ENCODE data around the gene LTBP3. TPM values are rescaled to one million over a fixed set of nuclear protein-coding genes. Genes with fewer than 3 reads are reported as not detected.

The LTBP3 gene
- total RNA-seq, 8 experiments from 2014 or later = 1.5 to 69.9 (median 25.5) TPM

DNA sequence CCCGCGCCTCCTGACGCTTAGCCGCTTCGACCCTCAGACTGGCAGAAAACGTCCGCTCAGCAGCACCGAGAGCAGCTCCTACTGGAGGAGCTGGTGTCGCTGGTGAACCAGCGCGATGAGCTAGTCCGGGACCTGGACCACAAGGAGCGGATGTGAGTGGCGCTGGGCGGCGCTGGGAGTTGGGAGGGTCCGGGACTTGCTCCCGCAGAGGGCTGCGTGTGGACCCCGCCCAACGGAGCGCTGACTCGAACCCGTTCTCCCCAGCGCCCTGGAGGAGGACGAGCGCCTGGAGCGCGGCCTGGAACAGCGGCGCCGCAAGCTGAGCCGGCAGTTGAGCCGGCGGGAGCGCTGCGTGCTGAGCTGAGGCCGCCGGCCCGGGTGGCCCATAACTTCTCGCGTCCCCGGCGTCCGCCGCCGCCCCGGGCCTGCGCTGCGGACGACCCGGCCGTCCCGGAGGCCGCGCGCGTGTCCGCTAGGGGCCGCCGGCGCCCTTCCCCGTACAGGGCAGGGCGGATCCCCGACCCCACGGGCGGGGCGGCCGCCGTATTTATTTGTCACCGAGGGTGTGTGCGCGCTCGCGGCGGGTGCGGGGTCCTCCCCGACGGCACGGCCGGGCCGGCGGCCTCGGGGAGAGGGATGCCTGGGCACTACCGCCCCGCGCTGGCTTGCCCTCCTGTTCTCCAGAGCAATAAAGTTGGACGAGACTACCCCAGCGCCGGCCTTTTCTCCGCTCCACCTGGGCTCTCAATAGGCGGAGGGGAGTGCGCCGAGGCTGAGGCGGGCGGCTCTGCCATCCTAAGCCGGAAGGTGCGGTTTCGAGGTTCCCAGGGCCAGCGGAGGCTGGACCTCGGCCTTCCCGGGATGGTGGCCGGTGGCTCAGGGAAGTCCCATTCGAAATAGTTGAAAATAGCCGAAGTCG is 34.0 kb upstream of the LTBP3 start:
- peak overlapping the region in 3 of 5 donors; percentile 17 to 18 (median 17) for H3K4me3 ChIP-seq
- peak in 6 of 8 experiments; percentile 61 to 85 (median 78) for ATAC-seq (replicated peaks in 6 of 8)
- H3K27ac ChIP-seq = no peak overlapping the region
- 10 to 100% (median 40%) methylated on average over 1 to 24 of the region's 106 CpGs; no CpG with 5 or more reads in 5 of the 10 experiments for WGBS, 10 experiments
- peaks cover 4 to 17% of the 10 kb centered on the region in 2 donors for H3K4me1 ChIP-seq (replicated peaks in 1 of 2)
- in situ Hi-C loops (cut with MboI; ENCODE audit: low pct_unique_long_range_greater_than_20kb in 2 of 9, low sequenced_read_pairs in 9 of 9, unreplicated experiment in 9 of 9) = no loop called here

DNA sequence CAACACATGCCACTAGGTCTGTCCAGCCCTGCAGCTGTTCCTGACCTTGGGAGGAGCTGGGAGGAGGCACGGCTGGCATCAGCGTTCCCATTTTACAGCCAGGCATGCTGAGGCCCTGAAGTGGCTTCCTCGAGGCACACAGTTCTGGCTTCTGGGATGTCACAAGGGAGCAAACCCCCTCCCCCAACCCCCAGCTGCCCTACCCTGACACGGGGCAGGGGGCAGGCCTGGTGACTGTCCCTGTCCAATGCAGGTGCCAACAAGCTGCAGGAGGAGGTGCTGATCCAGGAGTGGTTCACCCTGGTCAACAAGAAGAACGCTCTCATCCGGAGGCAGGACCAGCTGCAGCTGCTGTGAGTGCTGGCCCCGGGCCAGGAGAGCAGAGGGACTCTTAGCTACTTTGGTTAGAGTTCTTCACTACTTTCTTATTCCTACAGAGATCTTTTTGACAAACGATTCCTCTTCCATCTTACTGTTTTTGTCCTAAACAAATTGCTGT is 32.1 kb upstream of the LTBP3 start:
- H3K4me1 ChIP-seq (replicated peaks in 1 of 2) = peaks cover 4 to 25% of the 10 kb centered on the region in 2 donors
- WGBS, 10 experiments = 0 to 71% (median 64%) methylated on average over 1 to 4 of the region's 8 CpGs; no CpG with 5 or more reads in 7 of the 10 experiments
- H3K27ac ChIP-seq = no peak overlapping the region
- H3K4me3 ChIP-seq = no peak overlapping the region
- ATAC-seq (replicated peaks in 6 of 8) = no peak
- in situ Hi-C loops (cut with MboI; ENCODE audit: low pct_unique_long_range_greater_than_20kb in 2 of 9, low sequenced_read_pairs in 9 of 9, unreplicated experiment in 9 of 9) = no loop called here

- ATAC-seq (replicated peaks in 6 of 8) = peak in 1 of 8 experiments; percentile 10
- Histone ChIP-seq H3K4me3 (no peak overlapping the region), H3K4me1 (replicated peaks in 1 of 2) (peaks cover 6 to 27% of the 10 kb centered on the region in 2 donors), H3K27ac (no peak overlapping the region)
- in situ Hi-C loops (cut with MboI; ENCODE audit: low pct_unique_long_range_greater_than_20kb in 2 of 9, low sequenced_read_pairs in 9 of 9, unreplicated experiment in 9 of 9) = no loop called here
- 13 to 62% (median 58%) methylated on average over 2 to 4 of the region's 9 CpGs; no CpG with 5 or more reads in 6 of the 10 experiments for WGBS, 10 experiments
These were observed 31.5 kb upstream of the LTBP3 start for GRCh38 chr11:65589444-65590239.

- Histone ChIP-seq H3K4me1 (replicated peaks in 1 of 2) (peaks cover 12 to 35% of the 10 kb centered on the region in 2 donors), H3K4me3 (no peak overlapping the region), H3K27ac (no peak overlapping the region)
- ATAC-seq (replicated peaks in 6 of 8) = peak in 4 of 8 experiments; percentile 4 to 51 (median 16)
- in situ Hi-C loops (cut with MboI; ENCODE audit: low pct_unique_long_range_greater_than_20kb in 2 of 9, low sequenced_read_pairs in 9 of 9, unreplicated experiment in 9 of 9) = no loop called here
- 58 to 100% (median 60%) methylated on average over 1 to 4 of the region's 13 CpGs; no CpG with 5 or more reads in 7 of the 10 experiments for WGBS, 10 experiments
These were observed 30.3 kb upstream of the LTBP3 start for GRCh38 chr11:65588199-65589054.

GRCh38 chr11:65586676-65587075 is 28.5 kb upstream of the LTBP3 start:
- H3K27ac ChIP-seq = no peak overlapping the region
- in situ Hi-C loops (cut with MboI; ENCODE audit: low pct_unique_long_range_greater_than_20kb in 2 of 9, low sequenced_read_pairs in 9 of 9, unreplicated experiment in 9 of 9) = no loop called here
- H3K4me3 ChIP-seq = no peak overlapping the region
- ATAC-seq (replicated peaks in 6 of 8) = peak in 6 of 8 experiments; percentile 8 to 86 (median 18)
- peaks cover 9 to 32% of the 10 kb centered on the region in 2 donors for H3K4me1 ChIP-seq (replicated peaks in 1 of 2)
- WGBS, 10 experiments = 33 to 41% methylated on average over 1 to 2 of the region's 2 CpGs; no CpG with 5 or more reads in 8 of the 10 experiments

DNA sequence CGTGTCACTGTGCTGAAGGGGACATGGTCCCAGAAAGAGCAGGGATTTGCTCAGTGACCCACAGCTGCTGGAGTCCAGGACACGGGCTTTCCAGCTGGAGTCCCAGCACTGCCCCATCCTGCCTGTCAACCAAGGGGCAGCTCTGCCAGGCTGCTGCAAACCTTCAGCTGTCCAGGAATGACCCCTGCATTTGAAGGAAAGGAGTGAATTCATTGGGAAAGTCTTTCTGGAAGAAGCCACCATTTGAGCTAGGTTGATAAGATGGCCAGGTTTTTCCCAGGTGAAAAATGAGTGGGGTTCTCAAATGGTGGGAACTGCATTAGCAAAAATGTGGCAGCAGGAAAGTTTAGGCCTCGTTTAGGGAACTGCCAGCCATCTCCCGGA is 28.1 kb upstream of the LTBP3 start:
- H3K27ac ChIP-seq = no peak overlapping the region
- no peak overlapping the region for H3K4me3 ChIP-seq
- in situ Hi-C loops (cut with MboI; ENCODE audit: low pct_unique_long_range_greater_than_20kb in 2 of 9, low sequenced_read_pairs in 9 of 9, unreplicated experiment in 9 of 9) = no loop called here
- peaks cover 9 to 32% of the 10 kb centered on the region in 2 donors for H3K4me1 ChIP-seq (replicated peaks in 1 of 2)
- no peak for ATAC-seq (replicated peaks in 6 of 8)
- 20 to 90% (median 81%) methylated on average over 1 to 3 of the region's 4 CpGs; no CpG with 5 or more reads in 3 of the 10 experiments for WGBS, 10 experiments

- no peak overlapping the region for H3K27ac ChIP-seq
- in situ Hi-C loops (cut with MboI; ENCODE audit: low pct_unique_long_range_greater_than_20kb in 2 of 9, low sequenced_read_pairs in 9 of 9, unreplicated experiment in 9 of 9) = no loop called here
These were observed 27.5 kb upstream of the LTBP3 start for GRCh38 chr11:65585396-65586246.

DNA sequence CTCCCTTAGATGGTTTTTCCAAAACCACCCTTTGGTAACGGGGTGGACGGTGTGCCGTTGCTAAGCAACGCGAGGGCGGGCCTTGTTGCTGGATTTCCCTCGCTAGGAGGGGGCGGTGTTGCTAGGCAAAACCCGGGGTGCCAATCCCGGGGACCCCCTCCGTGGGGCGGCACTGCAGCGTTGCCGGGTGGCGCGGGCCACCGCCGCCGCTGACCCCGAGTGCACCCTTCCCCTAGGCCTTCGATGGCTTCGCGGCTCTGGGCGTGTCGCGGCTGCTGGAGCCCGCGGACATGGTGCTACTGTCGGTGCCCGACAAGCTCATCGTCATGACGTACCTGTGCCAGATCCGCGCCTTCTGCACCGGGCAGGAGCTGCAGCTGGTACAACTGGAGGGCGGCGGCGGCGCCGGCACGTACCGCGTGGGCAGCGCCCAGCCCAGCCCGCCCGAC is 26.6 kb upstream of the LTBP3 start:
- ATAC-seq (replicated peaks in 6 of 8) = peak in 4 of 8 experiments; percentile 36 to 50 (median 46)
- no peak overlapping the region for H3K27ac ChIP-seq
- H3K4me1 ChIP-seq (replicated peaks in 1 of 2) = peaks cover 9 to 32% of the 10 kb centered on the region in 2 donors
- in situ Hi-C loops (cut with MboI; ENCODE audit: low pct_unique_long_range_greater_than_20kb in 2 of 9, low sequenced_read_pairs in 9 of 9, unreplicated experiment in 9 of 9) = no loop called here
- no peak overlapping the region for H3K4me3 ChIP-seq
- WGBS, 10 experiments = 0 to 73% (median 13%) methylated on average over 4 to 9 of the region's 46 CpGs; no CpG with 5 or more reads in 7 of the 10 experiments

More at GRCh38 chr11:65585396-65586246, 27.5 kb upstream of the LTBP3 start:
- Histone ChIP-seq H3K4me1 (replicated peaks in 1 of 2) (peaks cover 9 to 32% of the 10 kb centered on the region in 2 donors), H3K4me3 (no peak overlapping the region)
- ATAC-seq (replicated peaks in 6 of 8) = peak in 1 of 8 experiments; percentile 7
- 49 to 100% (median 84%) methylated on average over 1 to 12 of the region's 51 CpGs; no CpG with 5 or more reads in 5 of the 10 experiments for WGBS, 10 experiments

DNA sequence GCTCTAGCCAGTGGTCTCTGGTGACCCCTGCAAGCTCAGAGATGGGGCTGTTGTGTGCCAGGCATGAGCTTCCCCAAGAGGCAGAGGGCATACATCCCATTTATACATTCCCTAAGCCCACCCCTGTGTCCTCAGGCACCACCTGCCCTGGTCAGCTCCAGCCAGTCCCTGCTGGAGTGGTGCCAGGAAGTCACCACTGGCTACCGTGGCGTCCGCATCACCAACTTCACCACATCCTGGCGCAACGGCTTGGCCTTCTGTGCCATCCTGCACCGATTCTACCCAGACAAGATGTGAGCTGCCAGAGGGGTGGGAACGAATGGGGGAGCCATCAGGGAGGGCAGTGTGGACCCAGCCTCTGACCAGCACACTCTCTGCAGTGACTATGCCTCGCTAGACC is 25.9 kb upstream of the LTBP3 start:
- ATAC-seq (replicated peaks in 6 of 8) = peak in 1 of 8 experiments; percentile 5
- no peak overlapping the region for H3K4me3 ChIP-seq
- H3K4me1 ChIP-seq (replicated peaks in 1 of 2) = peaks cover 9 to 29% of the 10 kb centered on the region in 2 donors
- 59 to 68% (median 67%) methylated on average over 1 to 4 of the region's 8 CpGs; no CpG with 5 or more reads in 6 of the 10 experiments for WGBS, 10 experiments
- in situ Hi-C loops (cut with MboI; ENCODE audit: low pct_unique_long_range_greater_than_20kb in 2 of 9, low sequenced_read_pairs in 9 of 9, unreplicated experiment in 9 of 9) = no loop called here
- H3K27ac ChIP-seq = no peak overlapping the region

- WGBS, 10 experiments = 60% methylated on average over 1 of the region's 10 CpGs; no CpG with 5 or more reads in 9 of the 10 experiments
- Histone ChIP-seq H3K4me1 (replicated peaks in 1 of 2) (peaks cover 9 to 27% of the 10 kb centered on the region in 2 donors), H3K27ac (no peak overlapping the region), H3K4me3 (no peak overlapping the region)
- no peak for ATAC-seq (replicated peaks in 6 of 8)
- in situ Hi-C loops (cut with MboI; ENCODE audit: low pct_unique_long_range_greater_than_20kb in 2 of 9, low sequenced_read_pairs in 9 of 9, unreplicated experiment in 9 of 9) = no loop called here
These were observed 25.4 kb upstream of the LTBP3 start for GRCh38 chr11:65583589-65583988.

DNA sequence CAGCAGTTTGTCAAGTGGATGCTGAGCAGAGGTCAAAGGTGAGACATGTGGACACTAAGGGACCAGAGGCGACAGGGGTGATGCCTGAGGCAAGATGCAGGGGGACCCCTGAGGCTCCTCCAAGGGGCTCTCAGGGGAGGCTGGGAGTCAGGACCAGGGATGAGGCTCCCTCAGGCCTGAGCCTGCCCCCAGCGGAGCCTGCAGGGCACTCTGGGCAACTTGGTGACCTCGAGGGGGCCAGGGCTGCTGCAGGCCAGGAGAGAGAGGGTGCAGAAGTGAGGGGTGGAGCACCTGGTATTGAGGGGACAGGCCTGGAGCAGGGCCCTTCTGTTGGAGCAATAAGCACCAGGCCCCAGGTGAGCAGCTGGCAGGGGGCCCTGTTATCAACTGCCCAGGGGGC is 23.8 kb upstream of the LTBP3 start:
- in situ Hi-C loops (cut with MboI; ENCODE audit: low pct_unique_long_range_greater_than_20kb in 2 of 9, low sequenced_read_pairs in 9 of 9, unreplicated experiment in 9 of 9) = no loop called here
- 57 to 100% methylated on average over 1 of the region's 3 CpGs; no CpG with 5 or more reads in 8 of the 10 experiments for WGBS, 10 experiments
- ATAC-seq (replicated peaks in 6 of 8) = no peak
- H3K4me1 ChIP-seq (replicated peaks in 1 of 2) = peaks cover 9 to 16% of the 10 kb centered on the region in 2 donors
- no peak overlapping the region for H3K4me3 ChIP-seq
- H3K27ac ChIP-seq = no peak overlapping the region
